Parathyroid adenoma (tissue), 2 donors: ENCODE data around the gene CRY2.

Experiments
- H2AFZ ChIP-seq: fragments of 300-600 bp; sonication (generic); one replicate; pipeline ENCODE4 v1.7.0; 2017; ENCODE audit warnings: antibody characterized with exemption, mild to moderate bottlenecking
- H3K27ac ChIP-seq: fragments of 300-600 bp; sonication (generic); one replicate; pipeline ENCODE4 v1.7.0; 2017
- H3K27me3 ChIP-seq: fragments of 300-600 bp; sonication (generic); one replicate; pipeline ENCODE4 v1.7.0; 2017; ENCODE audit warnings: low read length; ENCODE audit not compliant: control insufficient read depth, insufficient read depth
- H3K36me3 ChIP-seq: fragments of 300-600 bp; sonication (generic); one replicate; pipeline ENCODE4 v1.7.0; 2017; ENCODE audit warnings: low read length; ENCODE audit not compliant: control insufficient read depth, insufficient read depth
- H3K4me1 ChIP-seq: fragments of 300-600 bp; sonication (generic); one replicate; pipeline ENCODE4 v1.7.0; 2017; ENCODE audit warnings: control low read depth
- H3K4me2 ChIP-seq: fragments of 300-600 bp; sonication (generic); one replicate; pipeline ENCODE4 v1.7.0; 2017; ENCODE audit warnings: low read length
- H3K4me3 ChIP-seq: fragments of 300-600 bp; sonication (generic); one replicate; pipeline ENCODE4 v1.7.0; 2017; ENCODE audit warnings: low read depth, low read length
- H3K79me2 ChIP-seq: fragments of 300-600 bp; sonication (generic); one replicate; pipeline ENCODE4 v1.7.0; 2017; ENCODE audit warnings: control low read depth
- H3K9ac ChIP-seq: fragments of 300-600 bp; sonication (generic); one replicate; pipeline ENCODE4 v1.7.0; 2017; ENCODE audit warnings: mild to moderate bottlenecking
- H3K9me3 ChIP-seq: fragments of 300-600 bp; sonication (generic); one replicate; pipeline ENCODE4 v1.7.0; 2017; ENCODE audit warnings: low read length; ENCODE audit not compliant: control insufficient read depth
- CTCF ChIP-seq: fragments of 300-600 bp; sonication (generic); IDR thresholded peaks from one replicate; pipeline ENCODE4 v1.7.0; 2017; ENCODE audit warnings: antibody characterized with exemption, mild to moderate bottlenecking
- donor health status: primary hyperparathyroidism.

Gene CRY2

GRCh38 chr11:45913514-45913913 is 66.2 kb downstream of the CRY2 start:
- H2AFZ ChIP-seq, result no peak overlapping the region
- TF ChIP-seq CTCF, result no peak

GRCh38 chr11:45913942-45914635 is 66.8 kb downstream of the CRY2 start:
- H3K9me3 ChIP-seq, result no peaks in the 10 kb centered on the region
- TF ChIP-seq CTCF, result no peak
- H3K9ac ChIP-seq, result no peak overlapping the region
- H3K79me2 ChIP-seq, result no peaks in the 10 kb centered on the region
- H3K4me3 ChIP-seq, result no peak overlapping the region
- no peaks in the 10 kb centered on the region for H3K4me1 ChIP-seq
- H3K27me3 ChIP-seq, result no peaks in the 10 kb centered on the region
- H3K36me3 ChIP-seq, result no peaks in the 10 kb centered on the region
- H3K4me2 ChIP-seq, result no peak overlapping the region
- no peak overlapping the region for H3K27ac ChIP-seq
- H2AFZ ChIP-seq, result no peak overlapping the region

More at GRCh38 chr11:45913514-45913913, 66.2 kb downstream of the CRY2 start:
- H3K4me2 ChIP-seq, result no peak overlapping the region
- H3K36me3 ChIP-seq, result no peaks in the 10 kb centered on the region
- H3K4me1 ChIP-seq, result no peaks in the 10 kb centered on the region
- no peaks in the 10 kb centered on the region for H3K79me2 ChIP-seq
- H3K27me3 ChIP-seq, result no peaks in the 10 kb centered on the region
- H3K9ac ChIP-seq, result no peak overlapping the region
- no peak overlapping the region for H3K4me3 ChIP-seq
- H3K9me3 ChIP-seq, result no peaks in the 10 kb centered on the region
- H3K27ac ChIP-seq, result no peak overlapping the region

DNA sequence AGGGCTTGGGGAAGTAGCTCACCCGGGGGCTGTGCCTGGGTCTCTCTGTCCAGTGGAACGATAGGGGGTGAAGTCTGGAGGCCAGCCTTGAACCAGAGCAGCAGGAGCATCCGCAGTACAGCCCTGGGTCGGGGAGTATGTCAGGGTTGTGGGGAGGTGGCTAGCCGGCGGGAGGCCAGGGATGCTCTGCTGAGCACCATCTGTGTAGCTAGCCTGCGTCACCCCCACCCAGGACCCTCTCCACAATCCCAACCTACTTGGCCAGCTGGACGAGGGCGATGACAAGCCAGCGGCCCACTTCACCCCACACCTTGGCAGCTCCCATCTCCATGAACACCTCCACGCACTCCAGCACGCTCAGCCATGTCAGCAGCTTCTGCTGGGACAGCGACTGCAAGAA is 68.2 kb downstream of the CRY2 start:
- Histone ChIP-seq H3K36me3 (no peaks in the 10 kb centered on the region), H3K27me3 (no peaks in the 10 kb centered on the region), H3K79me2 (no peaks in the 10 kb centered on the region), H3K9ac (no peak overlapping the region), H3K4me3 (no peak overlapping the region), H3K9me3 (no peaks in the 10 kb centered on the region), H2AFZ (no peak overlapping the region), H3K27ac (no peak overlapping the region), H3K4me1 (no peaks in the 10 kb centered on the region), H3K4me2 (no peak overlapping the region)
- TF ChIP-seq CTCF, result no peak

DNA sequence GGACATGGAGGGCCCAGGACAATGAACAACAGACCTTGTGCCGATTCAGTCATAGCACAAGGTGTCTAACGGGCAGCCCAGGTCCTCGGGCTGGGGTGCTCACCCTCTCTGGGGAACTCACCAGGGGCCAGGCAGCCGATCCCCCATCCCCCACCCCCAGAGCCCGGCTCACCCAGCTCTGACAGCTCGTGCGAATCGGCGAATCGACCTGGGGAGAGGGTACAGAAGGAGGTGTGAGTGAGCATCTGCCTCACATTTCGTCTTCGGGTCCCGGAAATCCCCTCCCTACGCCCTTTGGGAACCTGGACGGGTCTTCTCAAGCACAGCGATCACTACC is 70.0 kb downstream of the CRY2 start:
- H3K9me3 ChIP-seq, result no peaks in the 10 kb centered on the region
- H3K27me3 ChIP-seq, result no peaks in the 10 kb centered on the region
- H3K27ac ChIP-seq, result peak overlapping the region; percentile 88
- H3K4me1 ChIP-seq, result peaks cover 5% of the 10 kb centered on the region
- no peaks in the 10 kb centered on the region for H3K36me3 ChIP-seq
- H3K4me2 ChIP-seq, result peak overlapping the region; percentile 93
- H3K9ac ChIP-seq, result no peak overlapping the region
- H3K4me3 ChIP-seq, result peak overlapping the region; percentile 94
- H2AFZ ChIP-seq, result peak overlapping the region; percentile 86
- no peak for TF ChIP-seq CTCF
- no peaks in the 10 kb centered on the region for H3K79me2 ChIP-seq
